Thyroid gland (tissue), 4 donors: ENCODE data around the gene CD244.

ENCODE experiments used
- POLR2A ChIP-seq, 2 donors: fragments of 450-650 bp; IDR thresholded peaks; one replicate each; pipeline ENCODE4 v1.6.1; 2017; ENCODE audit warnings: antibody characterized with exemption in 2 of 2, mild to moderate bottlenecking in 2 of 2, moderate library complexity in 1 of 2
- TF ChIP-seq, protein P1 (sequence below), 6 experiments: fragments of 200-600 bp in 3 of 6; fragments of 450-650 bp in 3 of 6; sonication (generic) in 3 of 6; IDR thresholded peaks; one replicate each; pipeline ENCODE4 v1.5.1; 2016 to 2019; ENCODE audit warnings: antibody characterized with exemption in 6 of 6, mild to moderate bottlenecking in 2 of 6, inconsistent platforms in 1 of 6, moderate library complexity in 1 of 6

DNA sequence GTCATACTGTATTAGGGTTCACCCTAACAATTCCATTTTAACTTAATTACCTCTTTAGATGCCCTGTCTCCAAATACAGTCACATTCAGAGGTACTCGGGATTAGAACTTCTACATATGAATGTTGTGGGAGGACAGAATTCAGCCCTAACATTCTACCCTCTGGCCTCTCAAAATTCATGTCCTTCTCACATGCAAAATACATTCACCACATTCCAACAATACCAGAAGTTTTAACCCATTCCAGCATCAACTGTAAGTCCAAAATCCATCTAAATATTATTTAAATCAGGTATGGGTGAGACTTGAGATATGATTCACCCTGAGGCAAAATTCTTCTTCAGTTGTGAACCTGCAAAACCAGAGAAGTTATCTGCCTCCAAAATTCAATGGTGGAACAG lies 52.2 kb downstream of the CD244 start:
- no peak for TF ChIP-seq POLR2A (IDR thresholded peaks at IDR 0.05)
- TF ChIP-seq, protein P1, sequence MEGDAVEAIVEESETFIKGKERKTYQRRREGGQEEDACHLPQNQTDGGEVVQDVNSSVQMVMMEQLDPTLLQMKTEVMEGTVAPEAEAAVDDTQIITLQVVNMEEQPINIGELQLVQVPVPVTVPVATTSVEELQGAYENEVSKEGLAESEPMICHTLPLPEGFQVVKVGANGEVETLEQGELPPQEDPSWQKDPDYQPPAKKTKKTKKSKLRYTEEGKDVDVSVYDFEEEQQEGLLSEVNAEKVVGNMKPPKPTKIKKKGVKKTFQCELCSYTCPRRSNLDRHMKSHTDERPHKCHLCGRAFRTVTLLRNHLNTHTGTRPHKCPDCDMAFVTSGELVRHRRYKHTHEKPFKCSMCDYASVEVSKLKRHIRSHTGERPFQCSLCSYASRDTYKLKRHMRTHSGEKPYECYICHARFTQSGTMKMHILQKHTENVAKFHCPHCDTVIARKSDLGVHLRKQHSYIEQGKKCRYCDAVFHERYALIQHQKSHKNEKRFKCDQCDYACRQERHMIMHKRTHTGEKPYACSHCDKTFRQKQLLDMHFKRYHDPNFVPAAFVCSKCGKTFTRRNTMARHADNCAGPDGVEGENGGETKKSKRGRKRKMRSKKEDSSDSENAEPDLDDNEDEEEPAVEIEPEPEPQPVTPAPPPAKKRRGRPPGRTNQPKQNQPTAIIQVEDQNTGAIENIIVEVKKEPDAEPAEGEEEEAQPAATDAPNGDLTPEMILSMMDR (IDR thresholded peaks at IDR 0.05) = no peak
